ENCODE measurements around the gene SYNC.

- TF ChIP-seq CTCF (IDR thresholded peaks at IDR 0.05) (peak in 3 of 5 experiments; percentile 6 to 31 (median 8)), EP300 (IDR thresholded peaks at IDR 0.05; ENCODE audit: low read depth) (no peak), POLR2AphosphoS5 (IDR thresholded peaks at IDR 0.05) (peak; percentile 93)
Observed at GRCh38 chr1:32650752-32651460, 51.7 kb downstream of the SYNC start, which contains the start of gene RBBP4.

Data from transverse colon (tissue), 4 donors.